HEK293 (cell line): ENCODE data around the gene TRIM56.

Experiments used
- CTCF ChIA-PET: fragments of 350-600 bp; formaldehyde crosslinking; extraction: SDS; loops from one replicate; lab custom pipeline; 2021; ENCODE audit warnings: antibody characterized with exemption; lab: Yijun Ruan, JAX
- POLR2A ChIA-PET: fragments of 300-600 bp; formaldehyde crosslinking; extraction: SDS; loops from one replicate; lab custom pipeline; 2020; ENCODE audit warnings: antibody characterized with exemption, inconsistent platforms; lab: Yijun Ruan, JAX
- H3K27ac ChIP-seq: fragments of 200-500 bp; sonication (Bioruptor generic); 2 replicates; pipeline ENCODE4 v1.5.1; 2014; ENCODE audit warnings: low read depth, low read length, control low read depth, inconsistent platforms; ENCODE audit errors: extremely low read depth
- H3K36me3 ChIP-seq, 2 experiments: fragments of 200-500 bp in 1 of 2; sonication (Bioruptor generic) in 1 of 2; 1 replicate in 1 of 2; 2 replicates in 1 of 2; pipeline ENCODE4 v1.5.1; 2014 to 2017; ENCODE audit warnings: inconsistent platforms in 2 of 2, low read length in 2 of 2; ENCODE audit not compliant: control insufficient read depth in 2 of 2, insufficient read depth in 1 of 2
- H3K4me1 ChIP-seq: fragments of 200-500 bp; sonication (Bioruptor generic); 2 replicates; pipeline ENCODE4 v1.5.1; 2014; ENCODE audit warnings: mild to moderate bottlenecking, low read length, inconsistent platforms; ENCODE audit not compliant: control insufficient read depth, insufficient read depth
- H3K4me3 ChIP-seq: 2 replicates; pipeline ENCODE4 v1.5.1; 2011; ENCODE audit warnings: low read depth, mild to moderate bottlenecking, control low read depth, low read length, moderate library complexity
- H3K9me3 ChIP-seq: fragments of 200-500 bp; sonication (Bioruptor generic); 2 replicates; pipeline ENCODE4 v1.5.1; 2014; ENCODE audit warnings: low read depth, low read length, inconsistent platforms; ENCODE audit not compliant: control insufficient read depth, insufficient read depth
- FEZF1 ChIP-seq: fragments of 450-650 bp; formaldehyde crosslinking; IDR thresholded peaks from 2 replicates; pipeline ENCODE4 v1.5.1; 2016; ENCODE audit warnings: missing biosample characterization, missing genetic modification characterization
- PBX3 ChIP-seq: sonication (generic); formaldehyde crosslinking; IDR thresholded peaks from 2 replicates; pipeline ENCODE4 v1.8.1; 2022; ENCODE audit warnings: mild to moderate bottlenecking, moderate library complexity, missing genetic modification reagents
- PRDM10 ChIP-seq: fragments of 450-650 bp; formaldehyde crosslinking; IDR thresholded peaks from 2 replicates; pipeline ENCODE4 v1.5.1; 2016; ENCODE audit warnings: missing biosample characterization, missing genetic modification characterization
- SALL2 ChIP-seq: fragments of 450-650 bp; formaldehyde crosslinking; IDR thresholded peaks from 2 replicates; pipeline ENCODE4 v1.5.0; 2017; ENCODE audit warnings: missing biosample characterization, mild to moderate bottlenecking, missing genetic modification characterization, borderline replicate concordance
- SP7 ChIP-seq: fragments of 450-650 bp; formaldehyde crosslinking; IDR thresholded peaks from 2 replicates; pipeline ENCODE4 v1.5.1; 2016; ENCODE audit warnings: missing biosample characterization, missing genetic modification characterization
- TRIM28 ChIP-seq: IDR thresholded peaks from 2 replicates; pipeline ENCODE4 v1.6.1; 2011; ENCODE audit warnings: low read length, control low read depth, borderline replicate concordance
- TSHZ1 ChIP-seq: fragments of 450-650 bp; formaldehyde crosslinking; IDR thresholded peaks from 2 replicates; pipeline ENCODE4 v1.5.1; 2016; ENCODE audit warnings: missing biosample characterization, missing genetic modification characterization, borderline replicate concordance
- ZBTB6 ChIP-seq: fragments of 450-650 bp; formaldehyde crosslinking; IDR thresholded peaks from 2 replicates; pipeline ENCODE4 v1.5.1; 2017; ENCODE audit warnings: missing biosample characterization, missing genetic modification characterization
- ZNF10 ChIP-seq: fragments of 450-650 bp; formaldehyde crosslinking; IDR thresholded peaks from 2 replicates; pipeline ENCODE4 v1.5.1; 2017; ENCODE audit warnings: missing biosample characterization, missing genetic modification characterization
- ZNF114 ChIP-seq: fragments of 450-650 bp; formaldehyde crosslinking; IDR thresholded peaks from 2 replicates; pipeline ENCODE4 v1.5.0; 2017; ENCODE audit warnings: missing biosample characterization, missing genetic modification characterization
- ZNF132 ChIP-seq: fragments of 450-650 bp; formaldehyde crosslinking; IDR thresholded peaks from 2 replicates; pipeline ENCODE4 v1.5.1; 2017; ENCODE audit warnings: missing biosample characterization, missing genetic modification characterization, borderline replicate concordance
- ZNF184 ChIP-seq: fragments of 450-650 bp; IDR thresholded peaks from 2 replicates; pipeline ENCODE4 v1.5.1; 2018; ENCODE audit warnings: missing biosample characterization, mild to moderate bottlenecking, missing genetic modification characterization
- ZNF19 ChIP-seq: fragments of 450-650 bp; formaldehyde crosslinking; IDR thresholded peaks from 2 replicates; pipeline ENCODE4; 2016; ENCODE audit warnings: missing biosample characterization, missing genetic modification characterization, low read depth
- ZNF26 ChIP-seq: fragments of 450-650 bp; formaldehyde crosslinking; IDR thresholded peaks from 2 replicates; pipeline ENCODE4 v1.5.1; 2016; ENCODE audit warnings: missing biosample characterization, missing genetic modification characterization
- ZNF274 ChIP-seq, 2 experiments: fragments of 200-500 bp in 1 of 2; fragments of 450-650 bp in 1 of 2; sonication (Bioruptor generic) in 1 of 2; formaldehyde crosslinking in 1 of 2; IDR thresholded peaks; 2 replicates each; pipeline versions ENCODE4 v1.5.1 to v1.6.1; 2014 to 2016; ENCODE audit warnings: borderline replicate concordance in 1 of 2, inconsistent platforms in 1 of 2, low read length in 1 of 2, missing biosample characterization in 1 of 2, missing genetic modification characterization in 1 of 2
- ZNF354C ChIP-seq: fragments of 450-650 bp; formaldehyde crosslinking; IDR thresholded peaks from 2 replicates; pipeline ENCODE4 v1.5.1; 2016; ENCODE audit warnings: missing biosample characterization, missing genetic modification characterization, low read depth, borderline replicate concordance
- ZNF404 ChIP-seq: fragments of 450-650 bp; formaldehyde crosslinking; IDR thresholded peaks from 2 replicates; pipeline ENCODE4 v1.5.1; 2017; ENCODE audit warnings: missing biosample characterization, missing genetic modification characterization
- ZNF558 ChIP-seq: fragments of 450-650 bp; formaldehyde crosslinking; IDR thresholded peaks from 2 replicates; pipeline ENCODE4 v1.5.1; 2016; ENCODE audit warnings: missing biosample characterization, missing genetic modification characterization
- ZNF560 ChIP-seq: fragments of 450-650 bp; formaldehyde crosslinking; IDR thresholded peaks from 2 replicates; pipeline ENCODE4 v1.5.1; 2017; ENCODE audit warnings: missing biosample characterization, missing genetic modification characterization, borderline replicate concordance
- ZNF629 ChIP-seq: fragments of 450-650 bp; formaldehyde crosslinking; IDR thresholded peaks from 2 replicates; pipeline ENCODE4 v1.5.1; 2017; ENCODE audit warnings: missing biosample characterization, missing genetic modification characterization
- ZNF692 ChIP-seq: fragments of 450-650 bp; formaldehyde crosslinking; IDR thresholded peaks from 2 replicates; pipeline ENCODE4 v1.5.1; 2016; ENCODE audit warnings: missing biosample characterization, missing genetic modification characterization
- ZNF701 ChIP-seq: fragments of 450-650 bp; formaldehyde crosslinking; IDR thresholded peaks from 2 replicates; pipeline ENCODE4 v1.5.1; 2016; ENCODE audit warnings: missing biosample characterization, missing genetic modification characterization
- ZNF707 ChIP-seq: fragments of 450-650 bp; formaldehyde crosslinking; IDR thresholded peaks from 2 replicates; pipeline ENCODE4 v1.5.1; 2016; ENCODE audit warnings: missing biosample characterization, missing genetic modification characterization

The TRIM56 gene

GRCh38 chr7:101138213-101138870 lies 53.1 kb downstream of the TRIM56 start:
- H3K27ac ChIP-seq: no peak overlapping the region; the same call in 1 of the 2 replicates
- peak overlapping the region; percentile 30 for H3K4me3 ChIP-seq
- ChIA-PET CTCF (interaction anchor here (0.6 to 3.2 kb wide), 21 partner anchors 9 to 343 kb away, joined by 3 to 37 read pairs (median 4); partner anchors contain the start of gene SERPINE1), POLR2A (interaction anchor here (0.5 to 1.1 kb wide), 4 partner anchors 12 to 45 kb away, joined by 3 to 4 read pairs (median 4); partner anchors contain the start of gene SERPINE1)
- no peaks in the 10 kb centered on the region for H3K9me3 ChIP-seq
- H3K4me1 ChIP-seq: 0 out of 2 replicates have a peak, but pooled peaks cover 5% of the 10 kb centered on the region
- no peaks in the 10 kb centered on the region for H3K36me3 ChIP-seq
- peak; percentile 63 for TF ChIP-seq PRDM10 (tag by site-specific recombination)
- peak; percentile 77 for TF ChIP-seq TSHZ1
- TF ChIP-seq ZNF114 (tag by site-specific recombination): no peak
- no peak for TF ChIP-seq ZNF132 (tag by site-specific recombination)
- TF ChIP-seq ZNF560 (tag by site-specific recombination): no peak
- no peak for TF ChIP-seq ZNF701 (tag by site-specific recombination)
- no peak for TF ChIP-seq ZNF10 (tag by site-specific recombination)
- TF ChIP-seq ZBTB6 (tag by site-specific recombination): no peak
- peak; percentile 73 for TF ChIP-seq FEZF1
- TF ChIP-seq ZNF707 (tag by site-specific recombination): no peak
- TF ChIP-seq ZNF184 (tag by site-specific recombination): peak; percentile 73
- TF ChIP-seq ZNF629: peak; percentile 97
- no peak for TF ChIP-seq ZNF26 (tag by site-specific recombination)
- no peak for TF ChIP-seq ZNF274 (IDR thresholded peaks at IDR 0.05; ENCODE audit: low read length)
- TF ChIP-seq ZNF274 (tag by site-specific recombination; IDR thresholded peaks at IDR 0.05; ENCODE audit: borderline replicate concordance): no peak
- no peak for TF ChIP-seq ZNF354C (tag by site-specific recombination)
- TF ChIP-seq SP7: peak; percentile 97
- no peak for TF ChIP-seq SALL2
- no peak for TF ChIP-seq ZNF19
- peak; percentile 76 for TF ChIP-seq ZNF692 (tag by site-specific recombination)
- TF ChIP-seq ZNF404 (tag by site-specific recombination): no peak
- TF ChIP-seq TRIM28: no peak
- TF ChIP-seq PBX3: no peak
- TF ChIP-seq ZNF558 (tag by site-specific recombination): peak; percentile 89
